NB4 (cell line): ENCODE measurements around the gene CBX1.

Source experiments
- DNase-seq: peaks from one replicate; pipeline ENCODE4 v3.0.0; 2010; ENCODE audit warnings: low read depth
- H3K4me3 ChIP-seq: one replicate; pipeline ENCODE4 v1.5.1; 2011; ENCODE audit warnings: mild to moderate bottlenecking, low read depth, low read length, moderate library complexity
- CTCF ChIP-seq: IDR thresholded peaks from one replicate; pipeline ENCODE4 v1.5.1; 2012; ENCODE audit warnings: low read depth, low read length
- MAX ChIP-seq: IDR thresholded peaks from 2 replicates; pipeline ENCODE4 v1.6.1; 2011; ENCODE audit warnings: low read depth, low read length
- MYC ChIP-seq: IDR thresholded peaks from 2 replicates; pipeline ENCODE4 v1.6.1; 2011; ENCODE audit warnings: low read depth, low read length
- POLR2A ChIP-seq: IDR thresholded peaks from 2 replicates; pipeline ENCODE4 v1.6.1; 2011; ENCODE audit warnings: mild to moderate bottlenecking; ENCODE audit not compliant: insufficient read length; ENCODE audit errors: extremely low read depth

CBX1 gene

GRCh38 chr17:48047113-48047740, 54.1 kb downstream of the CBX1 start:
- H3K4me3 ChIP-seq = peak overlapping the region; percentile 92
- TF ChIP-seq MYC = no peak
- no peak for TF ChIP-seq MAX
- no peak for TF ChIP-seq POLR2A
- peak; percentile 34 for DNase-seq

- no peak for DNase-seq
- peak overlapping the region; percentile 92 for H3K4me3 ChIP-seq
- no peak for TF ChIP-seq MYC
- no peak for TF ChIP-seq POLR2A
- no peak for TF ChIP-seq CTCF
- no peak for TF ChIP-seq MAX
Measured at GRCh38 chr17:48046296-48046695, 55.0 kb downstream of the CBX1 start.

DNA sequence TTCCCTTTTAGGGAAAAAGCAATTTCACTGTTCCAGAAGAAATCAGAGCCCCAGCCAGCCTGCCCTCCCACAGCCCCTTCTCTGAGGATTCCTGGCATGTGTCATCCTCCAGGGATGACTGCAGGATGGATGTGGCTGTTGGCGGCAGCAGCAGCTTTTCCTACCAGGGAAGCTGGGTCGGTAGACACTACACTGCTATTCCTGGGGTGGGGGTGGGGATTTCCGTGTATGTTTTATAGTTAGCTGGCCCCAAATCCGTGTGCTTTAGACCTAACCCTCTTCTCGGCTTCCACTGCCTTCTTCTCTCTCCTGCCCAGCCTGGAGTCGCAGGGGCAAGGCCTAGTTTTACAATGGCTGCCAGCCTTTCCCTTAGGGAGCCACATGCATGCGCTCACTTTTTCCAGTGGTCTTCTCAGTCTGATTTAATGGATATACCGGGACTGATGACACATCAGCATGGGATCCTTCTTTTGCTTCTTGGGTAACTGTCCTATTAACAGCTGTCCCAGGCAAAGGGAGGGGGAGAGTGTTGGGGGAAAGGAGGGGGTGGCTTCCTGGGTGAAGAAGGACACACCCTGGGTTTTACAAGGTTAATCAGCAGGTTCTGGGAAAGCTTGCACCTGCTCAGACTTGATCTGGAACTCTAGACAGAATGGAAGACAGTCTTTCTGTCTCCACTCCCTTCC, 55.8 kb downstream of the CBX1 start:
- DNase-seq = peak; percentile 28
- no peak for TF ChIP-seq POLR2A
- no peak for TF ChIP-seq CTCF
- no peak for TF ChIP-seq MYC
- TF ChIP-seq MAX = no peak
- peak overlapping the region; percentile 92 for H3K4me3 ChIP-seq

GRCh38 chr17:48044851-48045250, 56.4 kb downstream of the CBX1 start:
- TF ChIP-seq CTCF (no peak), MYC (no peak)
- DNase-seq = no peak

DNA sequence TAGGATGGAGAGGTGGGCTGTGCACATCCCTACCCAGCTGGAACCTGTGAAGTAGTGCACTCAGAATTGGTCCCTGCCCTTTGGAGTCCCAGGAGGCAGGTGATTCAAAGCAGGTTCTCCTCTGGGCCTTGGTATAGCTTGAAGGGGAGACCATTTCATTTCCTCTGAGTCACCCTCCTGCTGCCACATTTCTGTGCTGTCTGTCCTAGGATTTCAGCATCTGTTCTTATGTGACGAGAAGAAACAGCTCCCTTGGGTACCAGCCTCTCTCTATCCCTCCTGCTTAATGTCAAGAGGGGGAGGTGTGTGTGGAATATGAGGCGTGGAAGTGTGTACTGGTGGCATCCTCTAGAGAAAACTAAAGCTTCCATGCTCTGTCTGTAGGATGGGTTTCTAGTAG, 58.1 kb downstream of the CBX1 start:
- peak; percentile 78 for DNase-seq
- TF ChIP-seq MAX = peak; percentile 26; the same call in 1 of the 2 replicates
- no peak for TF ChIP-seq POLR2A
- H3K4me3 ChIP-seq = no peak overlapping the region

More at GRCh38 chr17:48044851-48045250, 56.4 kb downstream of the CBX1 start:
- no peak overlapping the region for H3K4me3 ChIP-seq

DNA sequence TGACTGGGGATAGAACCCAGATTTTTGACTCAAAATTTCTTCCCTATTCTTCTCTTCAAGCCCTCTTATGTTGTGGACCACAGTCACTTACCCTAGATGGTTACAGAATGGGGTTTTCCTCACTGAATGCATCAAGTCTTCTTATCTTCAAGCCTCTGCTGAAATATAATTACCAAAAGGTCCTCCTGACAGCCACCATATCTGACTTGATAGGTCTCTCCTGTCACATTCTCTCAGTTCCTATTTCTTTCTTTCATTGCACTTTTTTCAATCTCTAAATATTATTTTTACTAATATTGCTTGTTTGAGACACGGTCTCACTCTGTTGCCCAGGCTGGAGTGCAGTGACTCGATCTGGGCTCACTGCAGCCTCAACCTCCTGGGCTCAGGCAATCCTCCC, 62.6 kb downstream of the CBX1 start:
- no peak overlapping the region for H3K4me3 ChIP-seq
- no peak for DNase-seq
- TF ChIP-seq CTCF = no peak
- no peak for TF ChIP-seq MAX
- TF ChIP-seq MYC = no peak
- TF ChIP-seq POLR2A = no peak
